K562 (cell line): ENCODE measurements around the gene ARHGDIA. TPM values are rescaled to one million over a fixed set of nuclear protein-coding genes. Genes with fewer than 3 reads are reported as not detected.

Experiments used
- ELF1 ChIP-seq: fragments of 200-800 bp; sonication (Bioruptor generic); IDR thresholded peaks from 2 replicates; pipeline ENCODE4 v1.6.1; 2016; ENCODE audit warnings: missing genetic modification characterization, missing compliant biosample characterization
- EZH2 ChIP-seq: IDR thresholded peaks from 2 replicates; pipeline ENCODE4 v1.6.1; 2012; ENCODE audit warnings: low read depth, mild to moderate bottlenecking, inconsistent platforms, low read length, borderline replicate concordance
- JUNB ChIP-seq: fragments of 450-650 bp; formaldehyde crosslinking; conservative IDR thresholded peaks from 2 replicates; pipeline ENCODE4 v1.4.0; 2020; ENCODE audit warnings: mild to moderate bottlenecking
- NUFIP1 ChIP-seq: fragments of 450-650 bp; IDR thresholded peaks from 2 replicates; pipeline ENCODE4 v1.6.1; 2018; ENCODE audit not compliant: partially characterized antibody
- POLR2AphosphoS5 ChIP-seq: IDR thresholded peaks from 2 replicates; pipeline ENCODE4 v1.6.1; 2011; ENCODE audit warnings: mild to moderate bottlenecking, low read depth, low read length, moderate library complexity; ENCODE audit not compliant: control insufficient read depth, insufficient read depth
- SUPT5H ChIP-seq: fragments of 450-650 bp; IDR thresholded peaks from 2 replicates; pipeline ENCODE4 v1.6.1; 2016
- polyA plus RNA-seq, 8 experiments: library from polyadenylated mRNA; depleted of rRNA in 4 of 8; stranded (reverse) in 5 of 8; unstranded in 3 of 8; fragments of >200 nt; fragmentation: Nextera tagmentation in 2 of 8; fragmentation: Illumina TruSeq in 1 of 8; extraction: Ambion mirVana in 2 of 8; extraction: Trizol in 1 of 8; gene quantifications; 2 replicates each; pipeline versions ENCODE4 v1.2.1 to v1.2.3, GENCODE V29; 2011 to 2014; ENCODE audit warnings: inconsistent platforms in 1 of 8, missing spikeins in 1 of 8
- total RNA-seq, 7 experiments: library from RNA; depleted of rRNA in 6 of 7; stranded (reverse); fragments of >200 nt in 6 of 7; fragmentation: Illumina TruSeq in 2 of 7; extraction: Trizol in 2 of 7; gene quantifications; 2 replicates each; pipeline versions ENCODE4 v1.2.1 to v1.2.3, GENCODE V29; 2011 to 2021; ENCODE audit warnings: low replicate concordance in 1 of 7
- TF ChIP-seq, protein P1 (sequence below): fragments of 250-450 bp; sonication (Bioruptor Pico); IDR thresholded peaks from 2 replicates; pipeline ENCODE4 v1.8.0; 2022; ENCODE audit warnings: inconsistent platforms, mild to moderate bottlenecking, moderate library complexity, borderline replicate concordance

ARHGDIA gene
- total and polyA plus RNA-seq, 9 of the 15 experiments (the other 6 are each of a cell fraction or from before 2014, with no cell fraction given): 9.6 to 340 (median 97.6) TPM

DNA sequence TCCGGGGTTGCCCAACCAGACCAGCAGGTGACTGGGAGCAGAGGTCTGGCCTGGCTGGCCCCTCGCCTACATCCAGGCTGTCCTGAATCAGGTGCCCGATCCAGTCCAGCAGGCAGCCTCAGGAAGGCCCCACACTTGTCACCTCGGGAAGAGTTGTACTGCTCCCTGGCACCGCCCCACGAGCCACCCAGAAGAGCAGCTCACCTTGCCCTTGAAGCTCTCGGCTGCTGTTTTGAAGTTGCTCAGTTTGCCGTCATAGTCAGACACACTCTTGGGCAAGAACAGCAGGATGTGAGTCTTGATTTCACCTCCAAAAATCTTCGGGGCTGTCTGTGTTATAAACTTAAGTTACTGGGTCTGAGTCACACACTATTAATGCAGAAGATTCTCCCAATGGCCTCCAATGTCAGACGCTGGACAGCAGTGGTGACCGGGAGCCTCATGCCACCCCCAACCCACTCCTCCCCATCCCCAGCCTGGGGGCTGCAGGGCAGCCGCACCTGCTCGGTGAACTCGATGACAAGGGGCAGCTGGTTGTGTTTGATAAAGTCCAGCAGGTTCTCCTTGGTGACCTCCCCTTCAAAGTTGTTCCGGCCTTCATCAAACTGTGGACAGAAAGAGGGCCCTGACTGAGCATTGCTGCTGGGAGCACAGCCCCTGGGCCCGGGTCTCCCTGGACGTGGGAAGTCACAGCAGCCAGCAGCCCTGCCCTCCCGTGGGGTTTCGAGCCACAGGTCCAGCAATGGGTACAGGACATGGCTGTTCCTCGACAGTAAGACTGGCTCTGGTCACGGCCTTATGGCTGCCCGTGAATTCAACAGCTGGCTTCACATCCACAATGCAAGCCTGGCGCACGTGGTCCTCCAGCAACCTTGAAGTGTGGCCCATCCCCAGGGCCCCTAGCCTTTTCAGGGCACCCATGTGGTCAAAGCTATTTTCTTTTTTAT, 24.1 kb downstream of the ARHGDIA start (continued):
- TF ChIP-seq, protein P1, sequence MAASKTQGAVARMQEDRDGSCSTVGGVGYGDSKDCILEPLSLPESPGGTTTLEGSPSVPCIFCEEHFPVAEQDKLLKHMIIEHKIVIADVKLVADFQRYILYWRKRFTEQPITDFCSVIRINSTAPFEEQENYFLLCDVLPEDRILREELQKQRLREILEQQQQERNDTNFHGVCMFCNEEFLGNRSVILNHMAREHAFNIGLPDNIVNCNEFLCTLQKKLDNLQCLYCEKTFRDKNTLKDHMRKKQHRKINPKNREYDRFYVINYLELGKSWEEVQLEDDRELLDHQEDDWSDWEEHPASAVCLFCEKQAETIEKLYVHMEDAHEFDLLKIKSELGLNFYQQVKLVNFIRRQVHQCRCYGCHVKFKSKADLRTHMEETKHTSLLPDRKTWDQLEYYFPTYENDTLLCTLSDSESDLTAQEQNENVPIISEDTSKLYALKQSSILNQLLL: no peak
- TF ChIP-seq POLR2AphosphoS5: 0 out of 2 replicates have a peak, but pooled peaks have one; percentile 7
- 0 out of 2 replicates have a peak, but pooled peaks have one; percentile 32 for TF ChIP-seq SUPT5H
- no peak for TF ChIP-seq ELF1 (tag)
- no peak for TF ChIP-seq JUNB (CRISPR knock-in tag)
- TF ChIP-seq NUFIP1: no peak
- TF ChIP-seq EZH2: no peak
- TF ChIP-seq, all 486 proteins: peak for 6
